T-helper 2 cell treated with Interferon-gamma antibody and Interleukin-4, amounts not matched to agents 100 ng/mL and 5 ng/mL, for 36 hours (primary cell): ENCODE results near the gene UCMA. TPM values are rescaled to one million over a fixed set of nuclear protein-coding genes. Genes with fewer than 3 reads are reported as not detected.
"Not testable (repeated sequence)": the region's sequence is repeated elsewhere in the genome, so short reads cannot be mapped to it uniquely, and the experiment has no call there.

Source experiments
- intact Hi-C: fragments of 100-400 bp; cut with micrococcal nuclease; formaldehyde crosslinking; loops from one replicate; pipeline ENCODE4 v1.15.1; 2023
- total RNA-seq: library from RNA; stranded (reverse); gene quantifications from 2 replicates; pipeline ENCODE4 v1.2.3, GENCODE V29; 2022

UCMA gene
- total RNA-seq, 1 donor from 2014 or later = not detected

DNA sequence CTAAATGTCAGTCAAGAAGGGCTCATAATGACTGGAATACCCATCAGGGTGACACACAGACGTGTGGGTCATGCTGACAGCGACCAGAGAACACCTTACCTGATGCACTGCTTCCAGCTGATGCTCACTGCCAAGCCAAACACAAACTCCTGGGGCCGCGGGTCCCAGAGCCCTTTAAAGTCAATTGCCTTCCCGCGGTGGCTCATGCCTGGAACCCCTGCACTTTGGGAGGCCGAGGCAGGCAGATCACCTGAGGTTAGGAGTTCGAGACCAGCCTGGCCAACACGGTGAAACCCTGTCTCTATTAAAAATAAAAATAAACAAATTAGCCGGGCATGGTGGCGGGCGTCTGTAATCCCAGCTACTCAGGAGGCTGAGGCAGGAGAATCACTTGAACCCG, 562 bp upstream of the UCMA start:
- intact Hi-C loops = not testable (repeated sequence)

DNA sequence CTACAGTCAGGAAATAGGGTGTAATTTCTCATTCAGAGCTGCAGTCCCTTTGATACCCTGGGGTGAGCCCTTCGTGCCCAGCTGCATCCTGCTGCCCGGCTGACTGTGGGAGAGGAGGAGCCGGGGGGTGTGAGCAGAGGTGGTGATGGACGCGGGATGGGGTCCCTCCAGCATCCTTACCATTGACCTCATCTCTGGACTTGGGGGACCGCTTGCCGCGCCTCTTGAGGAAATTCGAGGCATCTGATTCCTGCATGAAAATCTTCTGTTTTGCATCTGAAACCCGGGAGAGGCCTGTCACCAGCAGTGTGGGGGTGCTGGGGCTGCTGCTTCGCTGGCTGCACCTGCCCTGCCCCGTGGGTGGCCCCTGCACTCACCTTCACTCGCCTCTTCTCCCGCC, 816 bp downstream of the UCMA start:
- intact Hi-C loops = no loop called here

DNA sequence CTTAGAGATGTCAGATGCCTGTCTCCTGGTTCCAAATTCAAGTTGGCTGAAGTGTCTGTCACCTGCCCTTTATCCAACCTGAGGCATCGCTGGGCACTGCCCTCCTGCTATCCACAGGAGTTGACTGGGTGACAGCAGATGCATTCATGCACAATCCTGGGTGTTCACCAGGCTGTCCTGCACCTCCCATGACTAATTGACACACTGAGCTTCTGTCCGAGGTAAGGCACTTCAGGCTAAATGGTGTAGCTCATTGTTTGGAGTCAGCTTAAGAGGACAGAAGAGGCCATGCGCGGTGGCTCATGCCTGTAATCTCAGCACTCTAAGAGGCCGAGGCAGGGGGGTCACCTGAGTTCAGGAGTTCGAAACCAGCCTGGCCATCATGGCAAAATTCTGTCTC, 2.4 kb downstream of the UCMA start:
- intact Hi-C loops = no loop called here

DNA sequence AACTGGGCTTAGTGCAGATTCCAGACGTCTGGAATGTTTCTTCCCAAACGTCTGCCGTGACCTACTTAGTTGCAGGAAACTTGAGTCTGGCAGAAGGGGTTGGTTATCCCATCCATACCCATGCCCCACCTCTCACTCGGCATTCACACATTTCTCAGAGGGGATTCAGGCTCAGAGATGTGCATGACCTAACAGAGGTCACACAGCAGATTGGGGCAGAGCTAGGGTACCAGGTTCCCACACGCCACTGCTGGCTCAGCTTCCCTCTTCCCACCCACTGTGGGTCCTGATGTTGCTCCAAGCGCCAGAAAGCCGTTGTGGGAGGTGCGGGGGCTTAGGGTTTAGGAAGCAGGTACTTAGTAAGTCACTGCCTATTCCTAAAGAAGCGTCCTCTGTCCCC, 3.0 kb downstream of the UCMA start:
- intact Hi-C loops = no loop called here

DNA sequence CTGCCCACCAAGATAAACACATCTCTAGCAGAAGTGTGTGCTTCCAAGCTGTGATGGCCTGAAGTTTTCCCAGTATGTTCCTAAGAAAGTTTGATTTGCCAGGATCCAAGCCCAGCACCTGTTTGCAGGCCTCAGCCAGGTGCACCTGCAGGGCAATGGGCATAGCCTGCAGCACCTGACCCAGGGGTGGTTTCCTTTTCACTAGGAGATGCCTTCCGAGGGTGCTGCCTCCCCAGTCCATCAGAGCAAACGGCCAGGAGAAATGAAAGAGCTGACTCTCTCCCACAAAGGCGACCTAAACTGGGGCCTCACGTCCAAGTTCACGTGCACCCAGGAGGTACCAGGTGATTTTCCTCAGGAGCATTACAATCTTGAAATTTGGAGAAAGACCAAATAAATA, 7.1 kb downstream of the UCMA start:
- intact Hi-C loops = no loop called here

DNA sequence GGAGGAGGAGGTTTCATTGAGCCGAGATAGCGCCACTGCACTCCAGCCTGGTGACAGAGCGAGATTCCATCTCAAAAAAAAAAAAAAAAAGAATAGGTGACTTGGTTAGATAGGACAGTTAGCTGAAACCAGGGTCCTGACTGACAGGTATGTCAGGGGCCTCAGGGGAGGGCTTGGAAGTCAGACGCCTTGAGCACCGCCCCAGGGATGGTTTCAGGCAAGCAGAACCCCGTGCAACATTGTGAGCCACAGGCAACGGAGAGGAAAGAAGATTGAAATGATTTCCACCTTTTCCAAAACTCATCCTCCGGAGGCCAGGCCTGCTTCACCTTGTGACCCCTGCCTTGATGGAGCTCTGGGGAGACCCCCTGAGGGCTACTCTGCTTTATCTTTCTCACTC, 8.6 kb downstream of the UCMA start:
- intact Hi-C loops = no loop called here

DNA sequence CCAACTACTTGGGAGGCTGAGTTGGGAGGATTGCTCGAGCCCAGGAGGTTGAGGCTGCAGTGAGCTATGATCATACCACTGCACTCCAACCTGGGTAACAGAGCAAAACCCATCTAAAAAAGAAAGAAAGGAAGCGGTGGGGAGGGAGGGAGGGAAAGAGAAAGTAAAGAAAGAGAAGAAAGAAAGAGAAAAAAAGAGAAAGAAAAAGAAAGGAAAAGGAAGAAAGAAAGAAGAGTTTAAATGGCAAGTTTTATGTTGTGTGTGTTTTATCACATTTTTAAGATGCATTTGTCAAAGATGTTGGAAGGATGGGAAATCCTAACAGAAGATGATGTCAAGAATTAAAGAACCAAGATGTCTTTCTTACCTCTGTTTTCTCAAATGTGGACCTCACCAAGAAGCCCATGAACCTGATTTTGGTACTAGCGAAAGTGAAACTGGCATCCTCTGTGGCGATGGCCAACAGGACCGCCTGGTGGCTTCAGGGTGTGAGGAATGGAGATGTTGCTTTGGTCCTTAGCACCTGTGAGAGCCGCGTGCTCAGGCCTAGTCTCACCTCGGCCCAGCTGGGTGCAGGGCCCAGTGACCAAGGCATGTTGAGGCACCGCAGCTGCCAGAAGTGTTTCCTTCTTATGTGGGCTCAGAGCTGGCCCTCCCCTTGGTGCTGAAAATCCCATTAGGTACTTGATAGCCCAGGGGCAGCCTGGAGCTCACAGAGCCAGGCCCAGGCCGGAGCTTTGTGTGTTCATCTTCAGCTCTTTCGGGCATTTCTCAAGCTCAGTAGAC, 9.8 kb downstream of the UCMA start:
- intact Hi-C loops = no loop called here

DNA sequence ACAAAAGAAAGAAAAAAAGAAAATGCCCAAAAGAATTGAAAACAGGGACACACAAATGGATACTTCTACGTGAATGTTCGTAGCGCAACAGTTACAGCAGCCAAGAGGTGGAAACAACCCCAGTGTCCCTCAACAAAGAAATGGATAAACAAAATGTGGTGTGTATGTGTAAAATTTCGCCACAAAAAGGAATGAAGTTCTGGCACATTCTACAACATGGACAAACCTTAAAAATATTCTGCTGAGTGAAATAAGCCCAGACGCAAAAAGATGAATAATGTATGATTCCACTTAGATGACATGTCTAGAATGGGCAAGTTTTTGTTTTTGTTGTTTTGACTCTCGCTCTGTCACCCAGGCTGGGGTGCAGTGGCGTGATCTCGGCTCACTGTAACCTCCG, 10.9 kb downstream of the UCMA start:
- intact Hi-C loops = no loop called here

DNA sequence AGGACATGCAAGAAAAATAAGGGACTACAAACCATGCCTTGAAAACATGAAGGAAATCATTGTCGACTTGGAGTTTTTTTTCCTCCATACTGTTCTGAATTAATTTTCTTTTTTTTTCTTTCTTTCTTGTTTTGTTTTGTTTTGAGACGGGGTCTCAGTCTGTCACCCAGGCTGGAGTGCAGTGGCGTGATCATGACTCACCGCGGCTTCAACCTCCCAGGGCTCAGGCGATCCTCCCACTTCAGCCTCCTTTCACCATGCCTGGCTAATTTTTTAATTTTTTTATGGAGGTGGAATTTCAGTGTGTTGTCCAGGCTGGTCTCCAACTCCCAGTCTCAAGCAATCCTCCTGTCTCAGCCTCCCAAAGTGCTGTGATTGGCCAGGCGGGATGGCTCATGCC, 11.6 kb downstream of the UCMA start:
- intact Hi-C loops = no loop called here

DNA sequence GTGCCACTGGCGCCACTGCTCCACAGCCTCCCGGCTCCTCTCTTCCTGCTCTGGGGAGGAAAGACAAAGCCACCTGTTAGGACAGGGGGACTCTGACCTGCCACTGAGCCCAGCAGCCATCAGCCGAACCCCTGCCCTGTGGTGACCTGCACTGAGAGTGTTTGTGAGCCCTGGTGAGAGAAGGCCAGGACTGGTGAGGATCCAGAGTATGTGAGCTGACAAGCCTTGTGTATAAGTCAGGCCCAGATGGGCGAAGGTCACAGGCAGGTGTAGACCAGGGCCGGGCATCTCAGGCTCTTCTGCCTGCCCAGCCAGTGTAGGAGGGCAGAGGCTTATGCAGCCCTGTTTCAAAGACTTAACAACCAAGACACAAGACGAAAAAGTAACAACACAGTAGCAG, 12.0 kb downstream of the UCMA start:
- intact Hi-C loops = no loop called here

DNA sequence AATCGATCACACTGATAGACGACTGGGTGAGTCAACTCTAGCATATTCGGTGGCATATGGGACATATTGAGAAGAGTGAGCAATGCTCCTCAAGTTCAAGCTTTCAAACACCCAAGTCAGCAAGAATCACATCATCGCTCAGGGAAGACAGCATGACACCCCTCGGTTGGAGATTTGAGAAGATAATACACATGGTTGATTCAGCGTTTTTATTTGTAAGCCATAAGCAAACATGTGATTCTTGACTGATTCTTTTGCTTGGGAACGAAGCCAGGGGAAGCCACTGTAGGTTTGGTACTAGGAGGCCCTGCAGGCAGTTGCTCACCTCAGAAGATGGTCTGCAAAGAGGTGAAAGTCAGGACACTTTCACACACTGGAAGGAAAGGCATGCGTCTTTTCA, 12.6 kb downstream of the UCMA start:
- intact Hi-C loops = no loop called here

DNA sequence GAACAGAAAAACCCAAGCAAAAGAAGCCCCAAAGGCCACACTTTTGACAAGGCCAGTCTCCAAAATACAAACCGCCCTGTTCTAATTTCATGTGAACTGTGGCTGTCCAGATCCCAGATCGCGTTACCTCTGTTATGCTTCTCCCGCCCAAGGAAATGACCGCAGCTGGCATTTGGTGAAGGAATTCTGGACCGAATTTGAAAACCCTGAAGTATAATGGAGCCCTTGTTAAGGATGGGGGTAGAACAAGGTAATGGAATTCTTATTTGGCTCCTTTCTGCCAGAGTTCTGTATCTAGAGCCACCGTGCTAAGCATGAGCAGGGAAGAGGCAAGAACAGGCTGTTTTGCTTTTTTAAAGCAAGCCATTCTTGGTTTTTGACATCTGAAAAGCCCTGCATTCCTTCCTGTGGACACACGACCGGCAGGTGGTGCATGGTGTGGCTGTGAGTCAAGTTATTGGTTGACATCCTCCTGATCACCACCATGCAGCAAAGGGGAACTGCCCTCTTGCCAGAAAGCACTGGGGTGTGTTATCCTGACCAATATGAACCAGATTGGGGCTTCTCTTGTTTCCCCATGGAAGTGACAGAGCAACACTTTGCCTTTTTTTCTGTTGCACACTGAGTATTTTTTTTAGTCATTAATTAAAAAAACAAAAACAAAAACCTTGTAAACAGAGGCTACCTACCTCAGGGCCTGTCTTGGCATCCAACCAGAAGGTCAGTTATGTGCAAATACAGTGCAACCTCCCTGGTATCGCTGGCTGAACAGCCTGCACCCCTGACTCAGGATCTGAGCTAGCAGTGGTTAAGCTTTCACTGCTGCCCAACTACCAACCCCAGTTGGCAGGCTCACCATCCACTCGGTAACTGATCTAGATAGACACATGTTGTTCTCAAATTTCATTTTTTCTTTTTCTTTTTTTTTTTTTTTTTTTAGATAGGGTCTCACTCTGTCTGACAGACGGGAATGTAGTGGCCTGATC, 14.2 kb downstream of the UCMA start:
- intact Hi-C loops = no loop called here

DNA sequence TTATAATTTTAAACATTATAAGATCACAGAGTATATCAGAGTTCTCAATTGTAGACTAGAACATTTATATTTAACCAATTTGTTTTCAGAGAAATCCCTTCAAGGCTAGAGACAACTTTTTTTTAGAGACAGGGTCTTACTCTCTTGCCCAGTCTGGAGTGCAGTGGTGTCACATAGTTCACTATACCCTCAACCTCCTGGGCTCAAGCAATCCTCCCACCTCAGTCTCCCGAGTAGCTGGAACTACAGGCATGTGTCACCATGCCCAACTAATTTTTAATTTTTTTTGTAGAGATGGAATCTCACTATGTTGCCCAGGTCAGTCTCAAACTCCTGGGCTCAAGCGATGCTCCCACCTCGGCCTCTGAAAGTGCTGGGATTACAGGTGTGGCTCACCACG, 15.3 kb downstream of the UCMA start:
- intact Hi-C loops = no loop called here

DNA sequence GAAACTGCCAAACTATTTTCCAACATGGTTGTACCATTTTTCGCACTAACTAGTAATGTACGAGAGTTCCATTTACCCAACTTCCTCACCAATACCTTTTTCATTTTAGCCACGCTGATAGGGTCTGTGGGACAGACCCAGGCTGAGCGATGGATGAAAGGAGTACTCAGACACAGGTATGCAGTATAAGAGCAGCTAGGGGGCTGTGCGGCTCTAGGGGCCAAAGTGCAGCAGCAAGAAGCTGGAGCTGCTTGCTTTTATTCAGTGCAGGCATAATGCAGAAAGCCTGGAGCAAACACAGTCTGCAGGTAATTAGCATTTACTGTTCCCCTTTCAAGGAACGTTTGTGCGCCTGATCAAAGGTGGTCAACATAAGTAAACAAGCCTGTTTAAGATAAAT, 21.0 kb downstream of the UCMA start:
- intact Hi-C loops = no loop called here

DNA sequence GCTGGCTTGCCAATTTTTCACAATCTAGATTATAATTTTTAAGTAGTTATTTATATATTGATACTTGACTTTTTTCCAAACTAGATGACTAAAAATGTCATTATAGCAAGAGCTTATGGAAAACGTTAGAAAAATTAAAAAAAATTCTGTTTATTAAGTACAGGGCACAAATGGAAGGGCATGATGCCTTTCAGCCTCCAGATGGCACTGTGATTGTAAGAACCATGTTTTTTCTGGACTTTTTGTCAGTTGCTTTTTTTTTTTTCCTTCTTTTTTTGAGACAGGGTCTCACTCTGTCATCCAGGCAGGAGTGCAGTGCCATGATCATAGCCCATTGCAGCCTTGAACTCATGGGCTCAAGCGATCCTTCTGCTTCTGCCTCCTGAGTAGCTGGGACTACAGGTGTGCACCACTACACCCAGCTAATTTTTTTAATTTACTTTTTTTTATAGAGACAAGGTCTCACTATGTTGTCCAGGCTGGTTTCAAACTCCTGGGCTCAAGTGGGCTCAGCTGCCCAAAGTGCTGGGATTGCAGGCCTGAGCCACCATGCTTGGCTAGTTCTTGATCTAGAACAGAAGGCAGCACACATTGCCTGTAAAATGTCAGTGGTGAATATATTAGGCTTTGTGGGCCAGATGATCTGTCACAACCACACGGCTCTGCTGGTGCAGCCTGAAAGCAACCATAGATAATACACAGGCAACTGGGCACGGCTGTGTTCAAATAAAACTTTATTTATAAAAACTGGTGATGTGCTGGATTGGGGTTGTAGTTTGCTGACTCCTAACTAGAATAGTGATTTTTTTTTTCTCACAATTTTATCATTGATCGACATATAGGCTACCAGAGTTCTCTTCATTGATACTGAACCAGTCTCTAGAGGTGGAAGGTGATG, 27.4 kb downstream of the UCMA start:
- intact Hi-C loops = loop anchor here (1.0 kb wide), 1 partner anchor 96 kb away; no protein-coding TSS in a partner anchor

DNA sequence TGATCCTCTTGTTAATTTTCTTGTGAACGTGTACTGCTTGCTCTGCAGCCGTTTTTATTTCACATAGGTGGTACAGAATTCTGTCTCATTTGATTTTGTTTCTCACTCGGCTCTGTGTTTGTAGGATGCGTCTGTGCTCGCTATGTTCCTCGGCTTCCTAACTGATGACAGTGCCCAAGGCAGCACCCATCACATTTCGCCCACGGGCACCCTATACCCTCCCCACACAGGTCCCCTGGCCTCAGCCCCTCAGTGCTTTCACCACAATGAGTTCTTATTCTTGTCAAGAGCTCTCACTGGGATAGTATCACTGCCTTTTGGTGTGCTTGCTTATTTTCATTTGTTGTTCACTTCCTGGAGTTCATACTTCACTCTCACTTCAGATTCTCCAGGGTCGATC, 28.1 kb downstream of the UCMA start:
- intact Hi-C loops = loop anchor here (1.0 kb wide), 1 partner anchor 96 kb away; no protein-coding TSS in a partner anchor

DNA sequence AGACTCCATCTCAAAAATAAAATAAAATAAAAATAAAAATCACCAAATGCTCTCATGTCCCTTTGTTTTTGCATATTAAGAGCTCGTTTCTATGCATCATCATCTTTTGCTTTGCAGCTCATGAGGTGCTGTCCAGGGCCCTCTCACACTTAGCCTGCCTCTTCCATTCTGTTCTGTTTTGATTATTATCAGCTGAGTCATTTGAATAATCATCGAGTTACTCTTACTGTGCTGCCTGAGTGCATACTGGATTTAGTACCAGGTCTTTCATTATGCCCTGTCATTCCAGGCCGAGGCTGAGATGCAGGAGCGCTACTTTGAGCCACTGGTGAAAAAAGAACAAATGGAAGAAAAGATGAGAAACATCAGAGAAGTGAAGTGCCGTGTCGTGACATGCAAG, 33.0 kb downstream of the UCMA start:
- intact Hi-C loops = no loop called here

DNA sequence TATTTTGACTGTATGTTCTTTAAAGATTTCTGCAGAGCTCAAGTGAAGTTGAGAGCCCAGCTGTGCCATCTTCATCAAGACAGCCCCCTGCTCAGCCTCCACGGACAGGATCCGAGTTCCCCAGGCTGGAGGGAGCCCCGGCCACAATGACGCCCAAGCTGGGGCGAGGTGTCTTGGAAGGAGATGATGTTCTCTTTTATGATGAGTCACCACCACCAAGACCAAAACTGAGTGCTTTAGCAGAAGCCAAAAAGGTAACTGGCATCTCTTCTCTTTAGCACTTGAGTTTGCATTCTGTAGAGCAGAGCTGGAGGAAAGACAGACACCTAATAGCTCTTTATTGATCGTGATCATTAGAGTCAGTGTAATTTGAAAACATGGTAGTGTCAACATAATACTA, 39.2 kb downstream of the UCMA start:
- intact Hi-C loops = no loop called here

DNA sequence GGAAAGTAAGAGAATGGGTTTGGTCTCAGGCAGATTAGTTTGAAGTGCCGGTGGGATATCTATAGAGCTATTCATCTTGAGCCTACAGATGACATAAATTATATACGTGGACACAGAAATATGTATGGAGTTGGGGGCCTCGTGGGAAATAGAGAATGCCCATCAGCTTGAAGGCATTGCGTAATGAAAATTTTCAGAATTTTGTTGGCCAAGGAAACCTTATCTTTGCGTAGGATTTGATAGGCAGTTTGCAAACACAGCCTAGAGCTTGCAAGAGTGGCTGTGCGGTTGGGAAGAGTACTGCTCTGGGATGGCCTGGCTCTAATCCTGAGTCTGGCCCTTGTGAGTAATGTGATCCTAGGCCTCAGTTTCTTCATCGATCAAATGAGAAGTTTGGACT, 40.5 kb downstream of the UCMA start:
- intact Hi-C loops = no loop called here

DNA sequence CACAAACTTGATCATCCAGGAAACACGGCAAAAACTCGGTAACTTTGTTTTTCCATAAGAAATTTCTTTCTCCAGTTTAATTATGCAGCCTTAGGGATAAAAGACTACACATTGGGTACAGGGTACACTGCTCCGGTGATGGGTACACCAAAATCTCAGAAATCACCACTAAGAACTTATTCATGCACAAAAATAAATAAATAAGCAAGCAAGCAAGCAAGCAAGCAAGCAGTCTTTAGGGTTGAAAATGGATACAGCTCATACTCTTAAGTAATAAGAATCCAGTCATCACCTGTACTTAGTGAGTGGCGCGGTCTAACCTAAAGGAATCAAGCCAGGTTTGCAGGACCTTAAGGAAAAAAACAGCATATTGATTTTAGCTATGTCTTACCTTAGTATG, 42.8 kb downstream of the UCMA start:
- intact Hi-C loops = no loop called here

DNA sequence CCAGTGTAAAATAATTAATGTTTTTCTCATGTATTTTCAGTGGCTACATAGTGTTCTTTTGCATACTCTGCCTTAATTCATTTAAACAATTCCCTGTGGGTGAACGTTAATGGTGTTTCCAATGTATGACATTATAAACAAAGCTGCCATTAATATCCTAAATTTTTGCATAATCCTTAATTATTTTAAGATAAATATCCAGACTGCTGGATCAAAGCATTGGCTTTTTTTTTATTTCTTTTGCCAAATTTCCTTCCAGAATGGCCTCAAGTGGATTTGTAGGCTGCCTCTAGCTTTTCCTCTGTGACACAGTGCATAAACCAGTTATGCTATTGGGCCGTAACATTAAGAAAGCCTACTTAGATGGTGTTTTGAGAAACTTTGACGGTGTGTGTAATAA, 43.4 kb downstream of the UCMA start:
- intact Hi-C loops = no loop called here
